BE2C (cell line): ENCODE measurements around the gene FAM25G.
"Not testable (repeated sequence)": the region's sequence is repeated elsewhere in the genome, so short reads cannot be mapped to it uniquely, and the experiment has no call there.

Experiments
- DNase-seq: peaks from one replicate; pipeline ENCODE4 v3.0.0-alpha.2; 2020
- H3K27me3 ChIP-seq: fragments of 250-450 bp; sonication (Bioruptor Pico); 2 replicates; pipeline ENCODE4 v1.5.1; 2020; ENCODE audit warnings: mild to moderate bottlenecking
- H3K36me3 ChIP-seq: fragments of 250-450 bp; sonication (Bioruptor Pico); 2 replicates; pipeline ENCODE4 v1.5.1; 2020; ENCODE audit warnings: mild to moderate bottlenecking
- H3K4me1 ChIP-seq: fragments of 250-450 bp; sonication (Bioruptor Pico); 2 replicates; pipeline ENCODE4 v1.5.1; 2020
- H3K4me3 ChIP-seq: 2 replicates; pipeline ENCODE4 v1.5.1; 2011; ENCODE audit warnings: low read depth, low read length
- H3K9me3 ChIP-seq: fragments of 250-450 bp; sonication (Bioruptor Pico); 2 replicates; pipeline ENCODE4 v1.5.1; 2020
- TF ChIP-seq, protein P1 (sequence below): IDR thresholded peaks from 2 replicates; pipeline ENCODE4 v1.5.1; 2012; ENCODE audit warnings: mild to moderate bottlenecking, low read depth, low read length

Gene FAM25G

GRCh38 chr10:47472647-47473046, 18.9 kb downstream of the FAM25G start:
- H3K4me3 ChIP-seq, DNase-seq, H3K9me3 ChIP-seq, H3K27me3 ChIP-seq, H3K4me1 ChIP-seq, H3K36me3 ChIP-seq: not testable (repeated sequence)

DNA sequence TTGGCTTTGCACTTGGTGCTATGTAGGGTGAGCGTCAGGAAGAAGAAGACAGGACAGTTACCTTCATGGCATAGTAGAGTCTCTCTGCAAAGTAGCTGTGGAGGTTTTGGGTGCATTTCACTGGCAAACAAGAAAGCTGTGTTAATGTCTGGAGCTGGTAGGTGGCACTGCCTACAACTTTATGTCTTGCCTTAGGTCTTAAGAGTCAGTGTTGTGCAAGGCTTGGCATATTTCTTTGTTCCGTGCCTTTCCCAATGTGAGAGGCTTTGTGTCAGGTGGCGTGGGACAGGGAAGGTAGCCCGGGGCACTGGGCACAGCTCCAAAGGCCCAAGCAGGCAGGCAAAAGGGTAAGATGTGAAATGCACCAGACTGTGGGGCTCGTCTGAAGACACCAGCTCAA, 19.4 kb downstream of the FAM25G start:
- not testable (repeated sequence) for H3K4me3 ChIP-seq, H3K36me3 ChIP-seq, H3K27me3 ChIP-seq, DNase-seq, H3K4me1 ChIP-seq, H3K9me3 ChIP-seq

GRCh38 chr10:47468731-47469528, 22.6 kb downstream of the FAM25G start:
- not testable (repeated sequence) for H3K27me3 ChIP-seq, H3K4me1 ChIP-seq, H3K4me3 ChIP-seq, H3K9me3 ChIP-seq, DNase-seq, H3K36me3 ChIP-seq

DNA sequence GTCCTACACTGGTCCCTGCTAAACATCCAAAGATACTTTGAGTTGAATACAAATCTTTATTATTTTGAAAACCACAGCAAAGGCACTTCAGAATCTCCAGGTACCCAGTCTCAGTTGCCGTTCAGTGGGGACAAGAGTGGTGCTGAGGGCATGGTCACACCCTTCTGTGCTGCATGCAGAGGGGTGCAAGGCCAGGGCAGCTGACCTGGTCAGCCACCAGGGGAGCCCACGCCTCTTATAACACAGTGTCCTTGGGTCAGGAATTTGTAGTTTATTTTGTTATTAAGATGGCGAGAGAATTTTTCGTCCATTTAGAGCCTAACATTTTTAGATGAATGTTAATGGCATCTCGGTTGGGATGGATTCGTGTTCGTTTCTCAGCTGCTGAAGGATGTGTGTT, 23.5 kb downstream of the FAM25G start:
- not testable (repeated sequence) for H3K4me3 ChIP-seq, H3K36me3 ChIP-seq, H3K4me1 ChIP-seq, H3K27me3 ChIP-seq, H3K9me3 ChIP-seq, DNase-seq

DNA sequence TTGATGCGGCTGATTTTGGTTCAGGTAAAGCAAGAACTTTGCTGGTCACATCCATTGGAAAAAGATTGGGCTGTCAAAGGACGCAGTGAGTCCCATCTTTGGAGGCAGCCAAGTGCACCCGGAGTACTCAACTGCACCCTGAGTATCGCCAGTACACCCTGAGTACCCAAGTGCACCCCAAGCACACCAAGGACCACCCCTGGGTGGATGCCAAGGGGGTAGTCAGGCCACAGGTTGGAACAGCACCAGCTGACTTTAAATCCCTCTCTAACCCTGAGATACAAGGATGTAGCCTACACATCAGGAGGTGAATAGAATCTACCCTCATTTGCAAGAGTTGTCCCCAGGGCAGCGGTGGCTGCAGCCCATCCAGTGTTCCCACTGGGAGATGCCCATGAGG, 24.0 kb downstream of the FAM25G start:
- H3K9me3 ChIP-seq, DNase-seq, H3K27me3 ChIP-seq, H3K36me3 ChIP-seq, H3K4me3 ChIP-seq, H3K4me1 ChIP-seq: not testable (repeated sequence)

- H3K27me3 ChIP-seq, DNase-seq, H3K4me3 ChIP-seq, H3K36me3 ChIP-seq, H3K4me1 ChIP-seq, H3K9me3 ChIP-seq: not testable (repeated sequence)
Measured at GRCh38 chr10:47465216-47465917, 26.1 kb downstream of the FAM25G start.

DNA sequence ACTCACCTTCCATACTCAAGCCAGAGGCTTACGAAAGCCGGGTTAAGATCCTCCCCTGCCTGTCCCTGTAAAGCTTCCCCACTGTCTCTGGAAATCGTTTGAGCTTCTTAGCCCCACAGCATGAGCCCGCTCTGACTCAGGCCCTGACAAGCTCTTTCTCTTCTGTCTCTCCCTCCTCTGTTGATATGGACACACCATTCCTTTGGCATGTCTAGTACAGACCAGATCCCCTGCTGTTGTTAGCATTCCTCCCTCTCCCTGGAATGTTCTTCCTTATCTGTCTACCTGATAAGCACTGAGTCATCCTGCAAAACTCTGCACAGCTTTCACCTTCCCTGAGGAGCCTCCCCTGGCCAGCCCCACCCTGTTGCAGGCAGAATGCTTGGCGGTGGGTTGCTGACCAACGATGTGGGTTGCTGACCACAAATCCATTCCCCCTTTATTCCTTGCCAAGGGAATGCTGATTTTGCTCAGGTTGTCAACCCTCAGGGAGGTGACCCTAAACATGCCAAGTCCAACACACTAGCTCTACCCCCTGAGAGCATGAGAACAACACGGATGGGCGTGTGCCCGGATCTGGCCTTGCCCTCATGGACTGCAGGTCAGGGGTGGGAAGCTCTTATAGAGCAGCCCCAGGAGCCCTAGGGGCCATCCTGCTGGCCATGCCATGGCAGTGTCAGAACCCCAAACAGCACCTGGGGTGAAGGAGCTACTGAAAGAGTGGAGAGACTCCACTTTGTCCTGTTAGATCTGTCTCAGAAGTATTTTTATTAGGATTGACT, 28.7 kb downstream of the FAM25G start:
- not testable (repeated sequence) for H3K4me1 ChIP-seq, H3K27me3 ChIP-seq, DNase-seq, H3K4me3 ChIP-seq, H3K36me3 ChIP-seq, H3K9me3 ChIP-seq

DNA sequence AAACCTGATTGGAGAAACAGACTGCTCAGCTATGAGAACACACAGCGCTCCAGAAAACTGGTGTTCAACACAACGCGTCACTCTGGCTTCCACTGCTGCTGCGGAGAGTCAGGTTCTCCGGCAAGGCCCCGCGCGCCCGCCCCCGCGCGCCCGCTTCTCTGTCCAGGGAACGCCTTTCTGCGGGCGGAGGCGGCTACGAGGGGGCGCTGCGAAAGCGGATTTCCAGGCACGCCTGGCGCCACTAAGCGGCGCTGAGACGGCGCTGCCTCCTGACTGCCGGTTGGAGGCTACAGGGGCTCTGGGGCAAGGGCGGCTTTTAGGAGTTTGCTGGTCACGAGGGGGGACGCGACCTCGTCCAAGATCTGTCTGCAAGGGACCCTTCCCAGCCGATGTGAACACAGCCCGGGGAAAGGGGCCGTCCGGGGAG, 30.2 kb downstream of the FAM25G start:
- H3K4me3 ChIP-seq, result peak overlapping the region; percentile 14; the same call in 1 of the 2 replicates
- TF ChIP-seq, protein P1, sequence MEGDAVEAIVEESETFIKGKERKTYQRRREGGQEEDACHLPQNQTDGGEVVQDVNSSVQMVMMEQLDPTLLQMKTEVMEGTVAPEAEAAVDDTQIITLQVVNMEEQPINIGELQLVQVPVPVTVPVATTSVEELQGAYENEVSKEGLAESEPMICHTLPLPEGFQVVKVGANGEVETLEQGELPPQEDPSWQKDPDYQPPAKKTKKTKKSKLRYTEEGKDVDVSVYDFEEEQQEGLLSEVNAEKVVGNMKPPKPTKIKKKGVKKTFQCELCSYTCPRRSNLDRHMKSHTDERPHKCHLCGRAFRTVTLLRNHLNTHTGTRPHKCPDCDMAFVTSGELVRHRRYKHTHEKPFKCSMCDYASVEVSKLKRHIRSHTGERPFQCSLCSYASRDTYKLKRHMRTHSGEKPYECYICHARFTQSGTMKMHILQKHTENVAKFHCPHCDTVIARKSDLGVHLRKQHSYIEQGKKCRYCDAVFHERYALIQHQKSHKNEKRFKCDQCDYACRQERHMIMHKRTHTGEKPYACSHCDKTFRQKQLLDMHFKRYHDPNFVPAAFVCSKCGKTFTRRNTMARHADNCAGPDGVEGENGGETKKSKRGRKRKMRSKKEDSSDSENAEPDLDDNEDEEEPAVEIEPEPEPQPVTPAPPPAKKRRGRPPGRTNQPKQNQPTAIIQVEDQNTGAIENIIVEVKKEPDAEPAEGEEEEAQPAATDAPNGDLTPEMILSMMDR, result peak; percentile 22
- DNase-seq, result peak; percentile 40
- not testable (repeated sequence) for H3K27me3 ChIP-seq, H3K4me1 ChIP-seq, H3K36me3 ChIP-seq, H3K9me3 ChIP-seq

- Histone ChIP-seq H3K4me3 (no peak overlapping the region), H3K36me3 (no peaks in the 10 kb centered on the region), H3K9me3 (no peaks in the 10 kb centered on the region), H3K27me3 (no peaks in the 10 kb centered on the region), H3K4me1 (no peaks in the 10 kb centered on the region)
- no peak for DNase-seq
- TF ChIP-seq, protein P1, result no peak
Measured at GRCh38 chr10:47458466-47459154, 32.9 kb downstream of the FAM25G start.
